CD4-positive, CD25-positive, alpha-beta regulatory T cell (primary cell): Measurements from ENCODE around the gene ABHD13. TPM values are rescaled to one million over a fixed set of nuclear protein-coding genes. Genes with fewer than 3 reads are reported as not detected.
A peak's percentile ranks its signal among the peaks of the same experiment; 100 is the strongest.
"Not testable (repeated sequence)": the region's sequence is repeated elsewhere in the genome, so short reads cannot be mapped to it uniquely, and the experiment has no call there.

Experiments
- ATAC-seq, 2 donors: fragments of 150-1000 bp; cut with Tn5 transposase; one replicate each; pipeline ENCODE4 v1.10.0; 2021; ENCODE audit warnings: low read depth in 2 of 2, moderate number of reproducible peaks in 2 of 2, moderate library complexity in 1 of 2
- DNase-seq, 3 donors: peaks; one replicate each; pipeline versions ENCODE4 v3.0.0 to v3.0.0-alpha.2; 2012 to 2022; ENCODE audit warnings: mixed read lengths in 1 of 3
- H3K27ac ChIP-seq: one replicate; pipeline ENCODE4 v1.7.0; 2013; ENCODE audit warnings: mild to moderate bottlenecking, low read length; ENCODE audit not compliant: insufficient read depth, poor library complexity, severe bottlenecking
- H3K27me3 ChIP-seq: one replicate; pipeline ENCODE4 v1.7.0; 2013; ENCODE audit warnings: low read length; ENCODE audit not compliant: control insufficient read depth, insufficient read depth
- H3K36me3 ChIP-seq: one replicate; pipeline ENCODE4 v1.7.0; 2013; ENCODE audit warnings: mild to moderate bottlenecking, low read length, moderate library complexity; ENCODE audit not compliant: control insufficient read depth, insufficient read depth
- H3K4me1 ChIP-seq: 2 replicates; pipeline ENCODE4 v1.7.0; 2013; ENCODE audit warnings: mild to moderate bottlenecking, low read length; ENCODE audit not compliant: insufficient read depth, control insufficient read depth, poor library complexity, severe bottlenecking
- H3K4me3 ChIP-seq: one replicate; pipeline ENCODE4 v1.7.0; 2013; ENCODE audit warnings: low read depth, mild to moderate bottlenecking, low read length, moderate library complexity
- H3K9me3 ChIP-seq, 2 experiments: 1 replicate in 1 of 2; 2 replicates in 1 of 2; pipeline ENCODE4 v1.7.0; 2013; ENCODE audit warnings: low read length in 2 of 2, mild to moderate bottlenecking in 1 of 2, moderate library complexity in 1 of 2; ENCODE audit not compliant: control insufficient read depth in 2 of 2
- H3K27ac Mint-ChIP-seq, 3 donors: one replicate each; pipeline ENCODE4 v1.8.0; 2020 to 2022; ENCODE audit warnings: mild to moderate bottlenecking in 3 of 3, mixed read lengths in 3 of 3, moderate library complexity in 2 of 3
- H3K27me3 Mint-ChIP-seq: one replicate; pipeline ENCODE4 v1.8.0; 2022; ENCODE audit warnings: mild to moderate bottlenecking, mixed read lengths
- H3K36me3 Mint-ChIP-seq: one replicate; pipeline ENCODE4 v1.8.0; 2020; ENCODE audit warnings: mixed read lengths
- H3K4me1 Mint-ChIP-seq, 4 donors: one replicate each; pipeline ENCODE4 v1.8.0; 2020 to 2022; ENCODE audit warnings: mixed read lengths in 4 of 4, mild to moderate bottlenecking in 1 of 4
- H3K4me3 Mint-ChIP-seq, 4 donors: one replicate each; pipeline ENCODE4 v1.8.0; 2020 to 2022; ENCODE audit warnings: mild to moderate bottlenecking in 4 of 4, mixed read lengths in 4 of 4, moderate library complexity in 3 of 4
- H3K9me3 Mint-ChIP-seq, 7 donors: one replicate each; pipeline ENCODE4 v1.8.0; 2020 to 2022; ENCODE audit warnings: mixed read lengths in 7 of 7, mild to moderate bottlenecking in 3 of 7, moderate library complexity in 2 of 7
- polyA plus RNA-seq, 4 donors: library from polyadenylated mRNA; unstranded; fragments of 300-500 nt; fragmentation: Illumina TruSeq; gene quantifications; one replicate each; pipeline ENCODE4 v1.2.3, GENCODE V29; 2021
- total RNA-seq: library from RNA; stranded (reverse); gene quantifications from one replicate; pipeline ENCODE4 v1.2.3, GENCODE V29; 2022

The ABHD13 gene
- total and polyA plus RNA-seq, 5 donors from 2014 or later: 10.3 to 17.0 (median 14.7) TPM

GRCh38 chr13:108212886-108213285 lies 5.3 kb upstream of the ABHD13 start:
- peaks cover 17 to 35% (median 35%) of the 10 kb centered on the region in 4 donors for H3K4me1 Mint-ChIP-seq
- H3K4me1 ChIP-seq: peaks cover 35% of the 10 kb centered on the region
- DNase-seq (peak in 1 of 3 donors; percentile 26), ATAC-seq (no peak)
- no peaks in the 10 kb centered on the region for H3K27me3 Mint-ChIP-seq
- peak overlapping the region in 1 of 4 donors; percentile 88 for H3K4me3 Mint-ChIP-seq
- H3K36me3 Mint-ChIP-seq: peaks cover 17% of the 10 kb centered on the region
- peak overlapping the region; percentile 1 for H3K4me3 ChIP-seq
- H3K36me3 ChIP-seq: peaks cover 20% of the 10 kb centered on the region
- H3K27me3 ChIP-seq: no peaks in the 10 kb centered on the region
- peaks cover 0 to 5% of the 10 kb centered on the region in 2 experiments for H3K9me3 ChIP-seq
- H3K9me3 Mint-ChIP-seq: peaks cover 0 to 16% (median 5%) of the 10 kb centered on the region in 7 donors
- H3K27ac ChIP-seq: no peak overlapping the region
- H3K27ac Mint-ChIP-seq: peak overlapping the region in 1 of 3 donors; percentile 55

DNA sequence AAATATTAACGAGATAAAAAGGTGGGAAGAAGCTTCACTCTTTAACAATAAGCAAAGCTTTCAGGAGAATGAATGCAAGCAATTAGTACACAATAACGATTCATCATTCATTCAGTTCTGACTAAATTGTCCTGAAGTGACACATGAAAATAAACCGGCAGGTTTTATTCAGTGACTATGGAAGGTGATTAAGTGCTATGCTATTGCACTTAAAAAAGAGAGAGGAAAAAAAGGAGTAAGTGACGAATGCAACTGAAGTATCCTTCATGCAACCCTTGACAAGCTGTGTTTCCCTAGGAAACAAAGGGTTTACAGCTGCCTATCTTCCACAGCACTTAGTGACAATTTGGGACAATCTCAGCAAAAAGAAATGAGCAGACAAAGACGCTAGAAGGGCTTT lies 4.2 kb upstream of the ABHD13 start:
- DNase-seq: no peak
- Mint-ChIP-seq H3K27ac (peak overlapping the region in 2 of 3 donors; percentile 48 to 89), H3K27me3 (peaks cover 6% of the 10 kb centered on the region), H3K4me1 (peaks cover 18 to 42% (median 36%) of the 10 kb centered on the region in 4 donors), H3K4me3 (peak overlapping the region; percentile 73 to 91 (median 84)), H3K9me3 (peaks cover 0 to 12% (median 3%) of the 10 kb centered on the region in 7 donors), H3K36me3 (peaks cover 13% of the 10 kb centered on the region)
- Histone ChIP-seq H3K36me3 (peaks cover 20% of the 10 kb centered on the region), H3K27ac (peak overlapping the region; percentile 65), H3K4me3 (no peak overlapping the region), H3K4me1 (peaks cover 36% of the 10 kb centered on the region), H3K27me3 (no peaks in the 10 kb centered on the region), H3K9me3 (peaks cover 0 to 5% of the 10 kb centered on the region in 2 experiments)
- no peak for ATAC-seq

DNA sequence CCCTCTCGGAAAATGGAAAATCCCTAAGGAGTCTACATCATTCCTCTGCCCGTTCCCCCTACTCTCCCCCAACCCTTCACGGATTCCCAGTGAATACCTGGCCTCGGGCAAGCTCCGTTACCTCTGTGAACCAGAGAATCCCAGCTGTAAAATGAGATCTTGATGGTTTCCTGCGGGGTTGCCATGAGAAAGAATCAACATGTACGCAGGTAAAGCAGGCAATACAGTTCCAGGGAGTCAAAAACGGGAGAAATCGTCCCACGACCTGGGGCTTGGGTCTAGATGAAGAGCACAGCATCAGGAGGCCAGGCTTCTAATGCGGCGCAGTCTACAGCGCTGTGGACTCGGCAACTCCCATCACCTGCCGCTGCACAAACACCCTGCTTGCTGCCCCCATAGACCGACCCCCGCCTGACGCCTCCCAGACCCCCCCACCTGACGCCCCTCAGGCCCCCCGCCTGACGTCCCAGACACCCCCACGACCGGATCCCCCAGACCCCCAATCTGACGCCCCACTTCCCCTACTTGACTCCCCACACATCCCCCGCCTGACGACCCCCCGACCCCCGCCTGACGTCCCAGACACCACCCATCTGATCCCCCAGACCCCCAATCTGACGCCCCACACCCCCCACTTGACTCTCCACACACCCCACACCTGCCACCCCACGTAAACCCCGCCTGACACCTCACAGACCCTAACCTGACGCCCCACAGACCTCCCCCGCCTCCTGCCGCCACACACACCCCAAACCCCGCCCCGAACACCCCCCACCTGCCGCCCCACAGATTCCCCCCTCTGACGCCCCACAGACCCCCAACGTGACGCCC lies 3.5 kb upstream of the ABHD13 start:
- peaks cover 18% of the 10 kb centered on the region for H3K36me3 ChIP-seq
- H3K4me3 ChIP-seq: peak overlapping the region; percentile 63

GRCh38 chr13:108215436-108215835 lies 2.8 kb upstream of the ABHD13 start, which contains the start of gene LIG4:
TSS of gene LIG4 (minus strand) at chr13:108215536. CDS start at chr13:108211268, 4,268 bp downstream.
- Mint-ChIP-seq H3K36me3 (peaks cover 13% of the 10 kb centered on the region), H3K4me1 (peaks cover 33 to 57% (median 50%) of the 10 kb centered on the region in 4 donors), H3K27ac (peak within 1 kb of the TSS; percentile 76 to 97 (median 85)), H3K4me3 (peak within 1 kb of the TSS; percentile 91 to 99 (median 96)), H3K27me3 (peaks cover 8% of the 10 kb centered on the region), H3K9me3 (peaks cover 0 to 6% (median 0%) of the 10 kb centered on the region in 7 donors)
- H3K27ac ChIP-seq: peak within 1 kb of the TSS; percentile 65
- H3K9me3 ChIP-seq: no peaks in the 10 kb centered on the region
- ATAC-seq (peak; percentile 72 to 74), DNase-seq (peak; percentile 90 to 97 (median 93))
- peaks cover 49% of the 10 kb centered on the region for H3K4me1 ChIP-seq
- H3K36me3 ChIP-seq: peaks cover 11% of the 10 kb centered on the region
- no peaks in the 10 kb centered on the region for H3K27me3 ChIP-seq
- peak within 1 kb of the TSS; percentile 85 for H3K4me3 ChIP-seq

More for the DNA sequence above, 3.5 kb upstream of the ABHD13 start:
- Mint-ChIP-seq H3K4me1 (peaks cover 25 to 49% (median 43%) of the 10 kb centered on the region in 4 donors), H3K36me3 (peaks cover 13% of the 10 kb centered on the region), H3K4me3 (peak overlapping the region; percentile 73 to 91 (median 84)), H3K9me3 (peaks cover 0 to 8% (median 3%) of the 10 kb centered on the region in 7 donors), H3K27ac (peak overlapping the region in 2 of 3 donors; percentile 48 to 85), H3K27me3 (peaks cover 8% of the 10 kb centered on the region)
- Histone ChIP-seq H3K9me3 (peaks cover 0 to 2% of the 10 kb centered on the region in 2 experiments), H3K27me3 (no peaks in the 10 kb centered on the region), H3K27ac (peak overlapping the region; percentile 65), H3K4me1 (peaks cover 42% of the 10 kb centered on the region)
- peak in 1 of 3 donors; percentile 19 for DNase-seq
- ATAC-seq: no peak

DNA sequence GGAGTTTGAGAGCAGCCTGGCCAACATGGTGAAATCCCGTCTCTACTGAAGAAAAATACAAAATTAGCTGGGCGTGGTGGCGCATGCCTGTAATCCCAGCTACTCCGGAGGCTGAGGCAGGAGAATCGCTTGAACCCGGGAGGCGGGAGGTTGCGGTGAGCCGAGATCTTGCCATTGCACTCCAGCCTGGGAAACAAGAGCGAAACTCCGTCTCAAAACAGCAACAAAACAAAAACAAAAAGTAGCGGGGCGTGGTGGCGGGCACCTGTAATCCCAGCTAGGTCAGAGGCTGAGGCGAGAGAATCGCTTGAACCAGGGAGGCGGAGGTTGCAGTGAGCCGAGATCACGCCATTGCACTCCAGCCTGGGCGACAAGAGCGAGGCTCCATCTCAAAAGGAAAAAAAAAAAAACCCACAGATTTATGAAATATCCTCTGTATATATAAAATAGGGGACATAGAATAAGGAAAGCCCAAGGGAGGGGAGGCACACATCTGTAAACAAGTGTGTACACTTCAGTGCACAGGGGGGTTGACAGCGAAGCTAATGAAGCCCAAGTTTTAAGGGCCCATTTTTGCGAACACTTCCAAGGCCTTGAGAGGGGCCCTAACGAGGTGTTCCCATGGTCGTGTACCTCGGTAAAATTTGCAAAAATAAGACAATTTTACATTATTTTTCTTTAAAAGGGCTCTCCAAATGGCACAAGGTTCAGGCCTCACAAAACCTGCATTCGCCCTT lies 717 bp upstream of the ABHD13 start:
- ATAC-seq, H3K36me3 ChIP-seq, DNase-seq, H3K27me3 Mint-ChIP-seq, H3K27me3 ChIP-seq, H3K9me3 Mint-ChIP-seq, H3K9me3 ChIP-seq, H3K36me3 Mint-ChIP-seq: not testable (repeated sequence)
- H3K4me1 Mint-ChIP-seq: peaks cover 44 to 67% (median 60%) of the 10 kb centered on the region in 4 donors
- H3K27ac Mint-ChIP-seq: peak overlapping the region; percentile 96 to 98 (median 97)
- H3K4me3 ChIP-seq: peak overlapping the region; percentile 98
- H3K4me3 Mint-ChIP-seq: peak overlapping the region; percentile 95 to 99 (median 98)
- peaks cover 62% of the 10 kb centered on the region for H3K4me1 ChIP-seq
- peak overlapping the region; percentile 86 for H3K27ac ChIP-seq

DNA sequence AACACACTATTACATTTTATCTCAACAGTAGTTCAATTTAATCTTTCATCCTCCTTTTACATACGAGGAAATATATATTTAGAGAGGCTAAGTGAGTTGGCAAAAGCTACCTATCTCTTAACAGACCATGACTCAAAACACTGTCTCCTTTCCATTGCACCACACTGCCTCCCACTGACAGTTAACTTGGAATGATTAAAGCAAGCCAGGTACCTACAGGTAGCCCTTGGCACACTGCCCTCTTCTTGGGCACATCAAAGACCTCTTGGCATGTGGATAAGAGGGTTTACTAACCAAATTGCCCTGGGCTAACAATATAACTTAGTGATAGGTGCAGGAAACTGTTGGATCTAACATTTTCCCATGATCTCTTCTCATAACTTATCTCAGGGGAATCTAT lies 1.8 kb downstream of the ABHD13 start:
- H3K27ac Mint-ChIP-seq: peak overlapping the region; percentile 79 to 97 (median 91)
- peaks cover 8% of the 10 kb centered on the region for H3K27me3 Mint-ChIP-seq
- peaks cover 43 to 78% (median 61%) of the 10 kb centered on the region in 4 donors for H3K4me1 Mint-ChIP-seq
- no peaks in the 10 kb centered on the region for H3K9me3 ChIP-seq
- no peaks in the 10 kb centered on the region for H3K27me3 ChIP-seq
- no peaks in the 10 kb centered on the region for H3K36me3 Mint-ChIP-seq
- H3K27ac ChIP-seq: peak overlapping the region; percentile 86
- ATAC-seq: no peak
- peak overlapping the region; percentile 95 to 99 (median 96) for H3K4me3 Mint-ChIP-seq
- H3K36me3 ChIP-seq: no peaks in the 10 kb centered on the region
- peaks cover 60% of the 10 kb centered on the region for H3K4me1 ChIP-seq
- DNase-seq: peak in 1 of 3 donors; percentile 20
- H3K9me3 Mint-ChIP-seq: no peaks in the 10 kb centered on the region
- peak overlapping the region; percentile 97 for H3K4me3 ChIP-seq

GRCh38 chr13:108223687-108224503 lies 5.7 kb downstream of the ABHD13 start:
- peak overlapping the region in 1 of 4 donors; percentile 1 for H3K4me3 Mint-ChIP-seq
- H3K27ac Mint-ChIP-seq: peak overlapping the region in 2 of 3 donors; percentile 6 to 52
- Histone ChIP-seq H3K4me1 (peaks cover 52% of the 10 kb centered on the region), H3K9me3 (no peaks in the 10 kb centered on the region), H3K36me3 (no peaks in the 10 kb centered on the region), H3K27ac (peak overlapping the region; percentile 20), H3K27me3 (no peaks in the 10 kb centered on the region), H3K4me3 (peak overlapping the region; percentile 21)
- ATAC-seq (no peak), DNase-seq (no peak)
- H3K9me3 Mint-ChIP-seq: no peaks in the 10 kb centered on the region
- H3K4me1 Mint-ChIP-seq: peaks cover 55 to 80% (median 74%) of the 10 kb centered on the region in 4 donors
- H3K27me3 Mint-ChIP-seq: peaks cover 2% of the 10 kb centered on the region
- no peaks in the 10 kb centered on the region for H3K36me3 Mint-ChIP-seq
